ENCODE data around the gene MAST1. TPM values are rescaled to one million over a fixed set of nuclear protein-coding genes. Genes with fewer than 3 reads are reported as not detected.

MAST1 gene
- total and polyA plus RNA-seq, 2 donors from 2014 or later = 0.35 to 0.39 TPM

- H3K36me3 ChIP-seq (ENCODE audit: control insufficient read depth in 2 of 3, insufficient read depth in 3 of 3, low read length in 3 of 3) = no peaks in the 10 kb centered on the region
- H3K4me1 ChIP-seq (ENCODE audit: control insufficient read depth in 2 of 3, insufficient read depth in 2 of 3, low read depth in 1 of 3, low read length in 3 of 3) = peaks cover 0 to 8% (median 0%) of the 10 kb centered on the region in 3 donors
- DNase-seq = peak in 1 of 5 donors; percentile 55
- TF ChIP-seq CTCF (IDR thresholded peaks at IDR 0.05; ENCODE audit: borderline replicate concordance, extremely low read depth, insufficient read depth) = no peak
- no peak for FAIRE-seq
- no peaks in the 10 kb centered on the region for H3K9me3 ChIP-seq (ENCODE audit: control insufficient read depth in 2 of 3, insufficient read depth in 1 of 3, low read length in 3 of 3)
- peaks cover 34% of the 10 kb centered on the region for H3K27me3 ChIP-seq (ENCODE audit: control insufficient read depth, insufficient read depth, low read length)
- H3K9ac ChIP-seq (ENCODE audit: low read length in 3 of 3) = no peak overlapping the region
- intact Hi-C loops (cut with DNase I) = no loop called here
- H3K4me3 ChIP-seq (ENCODE audit: low read length in 3 of 3) = no peak overlapping the region
- no peak overlapping the region for H3K27ac ChIP-seq (ENCODE audit: low read depth in 2 of 2, low read length in 2 of 2)
These were observed 4.9 kb upstream of the MAST1 start for GRCh38 chr19:12833418-12833737.

GRCh38 chr19:12833738-12834565 is 4.4 kb upstream of the MAST1 start:
- DNase-seq (peak in 1 of 5 donors; percentile 66), FAIRE-seq (no peak)
- H3K27me3 ChIP-seq (ENCODE audit: control insufficient read depth, insufficient read depth, low read length) = peaks cover 35% of the 10 kb centered on the region
- no peak for TF ChIP-seq CTCF (IDR thresholded peaks at IDR 0.05; ENCODE audit: borderline replicate concordance, extremely low read depth, insufficient read depth)
- no peaks in the 10 kb centered on the region for H3K36me3 ChIP-seq (ENCODE audit: control insufficient read depth in 2 of 3, insufficient read depth in 3 of 3, low read length in 3 of 3)
- intact Hi-C loops (cut with DNase I) = no loop called here
- H3K4me3 ChIP-seq (ENCODE audit: low read length in 3 of 3) = no peak overlapping the region
- H3K9me3 ChIP-seq (ENCODE audit: control insufficient read depth in 2 of 3, insufficient read depth in 1 of 3, low read length in 3 of 3) = no peaks in the 10 kb centered on the region
- H3K4me1 ChIP-seq (ENCODE audit: control insufficient read depth in 2 of 3, insufficient read depth in 2 of 3, low read depth in 1 of 3, low read length in 3 of 3) = peaks cover 0 to 5% (median 0%) of the 10 kb centered on the region in 3 donors
- H3K9ac ChIP-seq (ENCODE audit: low read length in 3 of 3) = no peak overlapping the region
- H3K27ac ChIP-seq (ENCODE audit: low read depth in 2 of 2, low read length in 2 of 2) = no peak overlapping the region

- no peak within 1 kb of the TSS for H3K27ac ChIP-seq (ENCODE audit: low read depth in 2 of 2, low read length in 2 of 2)
- H3K36me3 ChIP-seq (ENCODE audit: control insufficient read depth in 2 of 3, insufficient read depth in 3 of 3, low read length in 3 of 3) = no peaks in the 10 kb centered on the region
- TF ChIP-seq CTCF (IDR thresholded peaks at IDR 0.05; ENCODE audit: borderline replicate concordance, extremely low read depth, insufficient read depth) = no peak
- FAIRE-seq (no peak), DNase-seq (peak in 1 of 5 donors; percentile 50)
- intact Hi-C loops (cut with DNase I) = no loop called here
- peaks cover 0 to 5% (median 0%) of the 10 kb centered on the region in 3 donors for H3K4me1 ChIP-seq (ENCODE audit: control insufficient read depth in 2 of 3, insufficient read depth in 2 of 3, low read depth in 1 of 3, low read length in 3 of 3)
- H3K9me3 ChIP-seq (ENCODE audit: control insufficient read depth in 2 of 3, insufficient read depth in 1 of 3, low read length in 3 of 3) = no peaks in the 10 kb centered on the region
- H3K9ac ChIP-seq (ENCODE audit: low read length in 3 of 3) = no peak within 1 kb of the TSS
- H3K4me3 ChIP-seq (ENCODE audit: low read length in 3 of 3) = no peak within 1 kb of the TSS
- H3K27me3 ChIP-seq (ENCODE audit: control insufficient read depth, insufficient read depth, low read length) = peaks cover 41% of the 10 kb centered on the region
These were observed 3.8 kb upstream of the MAST1 start, which contains the start of gene RTBDN for GRCh38 chr19:12834566-12834943. Gene RTBDN (minus strand): TSS chr19:12834579. CDS start chr19:12829979, 4,600 bp downstream.
